HG02943 (cell line): Measurements from ENCODE around the gene HEATR1.
"Not testable (repeated sequence)": the region's sequence is repeated elsewhere in the genome, so short reads cannot be mapped to it uniquely, and the experiment has no call there.

Experiments used
- ATAC-seq: cut with Tn5 transposase; IDR thresholded peaks from one replicate; pipeline ENCODE4 v1.9.1; 2021; ENCODE audit warnings: mild to moderate bottlenecking, low read depth, moderate library complexity; ENCODE audit not compliant: unreplicated experiment

HEATR1 gene

DNA sequence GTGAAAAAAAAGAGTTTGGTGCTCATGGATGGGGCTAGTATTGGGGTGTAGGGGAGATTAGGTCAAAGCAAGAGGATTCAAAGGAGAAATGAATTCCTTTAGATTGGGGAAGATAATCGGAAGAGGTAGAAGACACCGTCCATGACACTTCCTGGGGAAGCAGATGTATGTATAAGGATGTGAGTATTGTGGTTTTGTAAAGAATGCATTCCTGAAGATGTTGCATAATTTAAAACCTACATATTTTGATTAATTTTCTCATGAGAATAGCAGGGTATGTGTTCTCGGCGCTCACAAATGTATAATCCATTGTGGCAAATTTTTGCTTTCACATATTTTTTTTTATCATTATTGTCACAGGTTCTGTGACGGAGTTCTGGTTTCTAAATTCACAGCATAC lies 86.0 kb downstream of the HEATR1 start:
- no peak for ATAC-seq

DNA sequence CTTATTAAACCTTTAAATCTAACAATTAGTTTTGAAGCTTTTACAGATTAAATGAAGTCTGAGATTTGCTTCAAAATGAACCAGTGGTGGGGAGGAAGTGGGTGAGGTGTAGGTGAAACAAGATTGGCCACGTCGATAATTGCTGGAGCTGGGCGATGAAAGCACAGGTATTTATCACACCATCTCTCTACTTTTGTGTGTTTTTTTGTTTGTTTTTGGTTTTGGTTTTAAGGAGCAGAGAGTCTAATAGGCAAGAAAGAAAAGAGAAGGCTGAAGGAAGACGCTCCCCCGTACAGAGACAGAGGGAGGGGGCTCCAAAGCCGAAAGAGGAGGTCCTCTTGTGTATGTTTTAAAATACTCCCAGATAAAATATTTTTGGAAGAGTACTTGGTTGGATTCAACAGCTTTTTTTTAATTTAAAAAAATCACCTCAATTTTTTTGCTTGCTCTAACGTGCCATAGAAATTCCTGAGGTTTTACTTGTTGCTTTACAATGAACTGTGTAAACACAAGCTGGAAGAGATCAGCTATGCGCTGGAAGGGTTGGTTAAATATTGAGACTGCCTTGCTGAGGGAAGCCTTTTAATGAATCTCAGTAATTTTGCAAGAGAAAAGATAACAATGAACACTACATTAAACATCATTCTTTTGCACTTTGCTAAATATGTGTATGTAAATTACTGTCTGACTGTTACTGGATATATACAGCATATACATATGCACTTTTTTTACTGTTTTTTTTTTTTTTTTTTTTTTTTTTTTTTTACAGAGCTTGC lies 87.2 kb downstream of the HEATR1 start:
- ATAC-seq = no peak

DNA sequence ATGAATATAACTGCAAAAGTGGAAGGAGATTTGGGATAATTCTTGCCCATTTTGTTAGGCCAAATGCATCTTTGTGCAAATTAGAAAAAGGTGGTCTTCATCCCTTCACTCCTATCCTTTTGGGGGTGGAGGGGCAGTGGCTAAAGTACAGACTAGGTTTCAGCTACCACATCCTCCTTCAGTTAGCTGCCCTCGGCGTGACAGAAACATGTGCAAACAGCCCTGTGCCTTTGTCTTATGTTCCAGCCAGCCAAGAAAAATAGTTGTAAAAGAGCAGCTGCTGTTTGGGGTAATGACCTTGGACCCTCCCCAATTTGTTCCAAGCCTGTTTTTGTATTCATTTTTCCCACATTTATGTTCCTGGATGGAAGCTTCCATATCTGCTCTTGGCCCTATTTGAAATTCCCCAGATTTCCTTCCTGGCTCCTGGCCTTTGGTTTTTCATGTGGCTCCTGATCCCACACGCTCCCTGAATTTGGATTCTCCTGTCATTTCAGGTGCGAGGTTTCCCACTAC lies 88.8 kb downstream of the HEATR1 start:
- ATAC-seq = no peak

DNA sequence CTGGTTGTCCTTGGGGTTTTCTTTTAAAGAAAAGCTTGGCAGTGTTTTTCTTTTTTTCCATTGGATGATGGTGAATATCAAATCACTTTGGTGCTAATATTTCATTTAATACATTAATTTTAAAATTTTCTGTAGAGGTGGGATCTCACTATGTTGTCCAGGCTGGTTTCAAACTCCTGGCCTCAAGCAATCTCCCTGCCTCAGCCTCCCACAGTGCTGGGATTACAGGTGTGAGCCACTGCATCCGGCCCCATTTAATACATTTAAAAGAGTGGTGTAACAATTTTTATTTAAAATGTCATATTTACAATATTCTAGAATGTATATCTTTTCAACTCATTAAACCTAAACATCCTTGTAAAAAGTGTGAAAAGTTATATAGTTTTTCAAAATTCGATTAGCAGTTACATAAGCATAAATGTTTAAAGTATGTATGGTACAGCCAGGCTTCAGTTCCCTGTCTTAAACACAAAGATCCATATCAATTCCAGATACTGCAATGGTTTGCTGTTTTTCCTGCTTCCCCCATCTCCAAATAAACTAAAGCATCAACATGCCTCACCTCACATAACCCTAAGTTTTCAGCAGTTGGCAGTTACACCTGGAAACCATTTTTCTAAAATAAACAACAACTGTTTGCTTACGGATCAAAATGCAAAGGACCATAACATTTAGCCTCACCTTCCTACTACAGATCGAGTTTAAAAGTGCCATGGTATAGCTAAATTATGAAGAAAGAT lies 89.4 kb downstream of the HEATR1 start:
- ATAC-seq = no peak

DNA sequence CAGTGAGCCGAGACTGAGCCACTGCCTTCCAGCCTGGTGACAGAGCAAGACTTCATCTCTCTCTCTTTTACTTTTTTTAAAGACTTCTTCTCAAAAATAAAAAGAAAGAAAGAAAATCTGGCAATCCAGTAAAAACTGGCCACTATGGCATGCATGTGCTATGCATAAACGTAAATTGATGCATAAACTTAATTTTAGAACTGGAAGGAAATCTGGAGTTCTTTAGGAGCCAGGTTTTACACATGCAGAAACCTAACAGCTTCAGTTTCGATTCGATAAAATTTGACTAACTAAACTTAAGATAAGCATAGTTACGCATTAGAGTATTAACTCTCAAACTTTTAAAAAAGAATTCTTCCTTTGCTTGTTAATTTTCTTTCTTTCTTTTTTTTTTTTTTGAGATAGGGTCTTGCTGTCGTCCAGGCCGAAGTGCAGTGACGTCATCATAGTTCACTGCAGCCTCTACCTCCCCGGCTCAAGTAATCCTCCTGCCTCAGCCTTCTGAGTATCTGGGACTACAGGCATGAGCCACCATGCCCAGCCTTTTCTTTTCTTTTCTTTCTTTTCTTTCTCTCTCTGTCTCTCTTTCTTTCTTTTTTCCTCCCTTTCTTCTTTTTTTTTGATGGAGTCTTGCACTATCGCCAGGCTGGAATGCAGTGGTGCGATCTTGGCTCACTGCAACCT lies 92.4 kb downstream of the HEATR1 start:
- ATAC-seq = no peak

DNA sequence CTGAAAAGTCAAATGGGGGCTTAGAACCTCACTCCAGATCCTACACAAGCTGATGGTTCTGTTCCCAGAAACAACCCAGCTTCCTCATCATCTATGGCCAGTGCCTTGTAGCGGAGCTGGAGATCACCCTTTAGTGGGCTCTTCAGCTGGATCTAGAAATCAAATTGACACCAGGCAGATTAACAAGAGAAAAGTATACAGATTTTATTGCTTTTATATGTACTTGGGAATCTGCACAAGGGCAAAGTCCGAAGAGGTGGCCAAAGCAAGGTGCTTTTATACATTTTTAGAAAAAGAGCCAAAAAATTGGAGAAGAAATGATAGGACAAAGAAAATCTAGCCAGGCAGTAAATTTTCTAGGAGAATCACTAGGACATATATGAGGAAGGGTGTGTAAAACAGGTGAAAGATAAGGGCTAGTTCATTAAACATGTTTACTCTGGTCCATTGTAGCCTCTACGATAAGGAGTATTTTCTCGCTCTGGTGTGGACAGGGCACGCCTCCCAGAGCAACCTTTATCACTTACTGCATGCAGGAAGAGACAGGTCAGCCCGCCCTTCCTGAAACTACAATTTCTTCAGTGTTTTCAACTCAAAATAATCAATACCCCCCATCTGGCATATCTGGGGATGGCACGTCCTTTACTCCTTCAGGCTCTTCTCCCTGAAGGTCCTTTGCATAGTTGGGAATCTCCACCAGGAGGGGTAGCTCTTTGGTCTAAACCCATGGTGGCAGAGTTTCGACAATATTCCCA lies 94.5 kb downstream of the HEATR1 start:
- no peak for ATAC-seq

DNA sequence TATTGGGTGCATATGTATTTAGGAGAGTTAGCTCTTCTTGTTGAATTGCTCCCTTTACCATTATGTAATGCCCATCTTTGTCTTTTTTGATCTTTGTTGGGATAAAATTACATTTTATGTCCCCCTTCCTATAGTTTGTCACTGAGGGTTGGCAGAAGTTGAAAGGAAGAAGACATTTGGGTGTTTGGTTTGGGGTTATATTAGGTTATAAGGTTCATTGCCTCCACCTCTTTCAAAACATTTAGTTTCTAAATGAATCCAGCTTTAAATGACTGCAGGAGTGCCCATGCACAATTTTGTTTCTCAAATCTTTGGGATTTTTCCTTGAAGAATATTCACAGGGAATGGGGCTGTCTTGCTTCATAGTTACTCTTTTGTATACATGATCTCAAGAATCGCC lies 95.1 kb downstream of the HEATR1 start:
- ATAC-seq = no peak

DNA sequence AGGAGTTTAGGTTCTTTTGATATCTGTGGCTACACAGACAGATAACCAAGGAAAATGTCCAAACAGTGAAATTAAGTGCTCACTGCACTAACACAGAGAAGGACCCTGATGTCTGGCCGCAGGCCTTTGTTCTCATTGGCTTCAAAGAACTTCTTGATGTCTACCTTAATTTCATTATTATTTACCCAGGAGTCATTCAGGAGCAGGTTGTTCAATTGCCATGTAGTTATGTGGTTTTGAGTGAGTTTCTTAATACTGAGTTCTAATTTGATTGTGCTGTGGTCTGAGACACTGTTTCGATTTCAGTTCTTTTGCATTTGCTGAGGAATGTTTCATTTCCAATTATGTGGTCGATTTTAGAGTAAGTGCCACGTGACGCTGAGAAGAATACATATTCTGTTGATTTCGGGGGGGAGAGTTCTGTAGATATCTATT lies 95.7 kb downstream of the HEATR1 start:
- no peak for ATAC-seq

DNA sequence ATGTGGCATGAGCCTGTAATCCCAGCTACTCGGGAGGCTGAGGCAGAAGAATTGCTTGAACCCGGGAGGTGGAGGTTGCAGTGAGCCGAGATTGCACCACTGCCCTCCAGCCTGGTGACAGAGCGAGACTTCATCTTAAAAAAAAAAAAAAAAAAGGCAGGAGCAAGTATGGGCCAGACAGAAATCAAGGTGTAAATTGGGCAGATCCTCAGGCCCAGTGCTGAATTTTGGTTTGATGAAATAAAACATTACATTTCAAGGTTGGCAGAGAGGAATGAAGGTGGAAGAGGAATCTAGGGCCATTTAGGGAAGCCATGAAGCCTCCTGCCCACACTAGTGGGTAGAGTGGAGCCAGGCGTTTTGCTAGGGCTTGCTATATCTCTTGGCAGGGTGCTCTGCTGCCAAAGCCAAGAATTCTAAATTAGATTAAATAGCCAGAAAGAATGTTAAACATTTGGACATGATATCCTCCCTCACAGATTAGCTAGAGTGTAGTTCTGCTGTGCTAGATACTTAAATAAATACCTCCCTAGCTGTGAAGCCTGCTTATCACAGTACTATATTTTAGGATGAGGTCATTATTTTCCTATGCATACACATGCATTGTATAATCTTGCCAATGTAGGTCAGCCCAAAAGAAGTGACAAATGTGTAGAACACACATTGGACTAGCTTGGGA lies 97.2 kb downstream of the HEATR1 start:
- no peak for ATAC-seq

DNA sequence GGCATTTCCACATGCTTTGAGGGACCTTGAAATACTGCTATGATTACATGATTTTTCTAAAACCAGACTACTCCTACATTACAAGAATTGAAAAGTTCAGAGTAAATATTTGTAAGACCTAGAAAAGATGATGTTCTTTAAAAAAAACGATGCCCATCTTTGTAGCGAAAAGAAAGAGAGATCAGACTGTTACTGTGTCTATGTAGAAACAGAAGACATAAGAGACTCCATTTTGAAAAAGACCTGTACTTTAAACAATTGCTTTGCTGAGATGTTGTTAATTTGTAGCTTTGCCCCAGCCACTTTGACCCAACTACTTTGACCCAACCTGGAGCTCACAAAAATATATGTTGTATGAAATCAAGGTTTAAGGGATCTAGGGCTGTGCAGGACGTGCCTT lies 100.0 kb downstream of the HEATR1 start:
- ATAC-seq = not testable (repeated sequence)

DNA sequence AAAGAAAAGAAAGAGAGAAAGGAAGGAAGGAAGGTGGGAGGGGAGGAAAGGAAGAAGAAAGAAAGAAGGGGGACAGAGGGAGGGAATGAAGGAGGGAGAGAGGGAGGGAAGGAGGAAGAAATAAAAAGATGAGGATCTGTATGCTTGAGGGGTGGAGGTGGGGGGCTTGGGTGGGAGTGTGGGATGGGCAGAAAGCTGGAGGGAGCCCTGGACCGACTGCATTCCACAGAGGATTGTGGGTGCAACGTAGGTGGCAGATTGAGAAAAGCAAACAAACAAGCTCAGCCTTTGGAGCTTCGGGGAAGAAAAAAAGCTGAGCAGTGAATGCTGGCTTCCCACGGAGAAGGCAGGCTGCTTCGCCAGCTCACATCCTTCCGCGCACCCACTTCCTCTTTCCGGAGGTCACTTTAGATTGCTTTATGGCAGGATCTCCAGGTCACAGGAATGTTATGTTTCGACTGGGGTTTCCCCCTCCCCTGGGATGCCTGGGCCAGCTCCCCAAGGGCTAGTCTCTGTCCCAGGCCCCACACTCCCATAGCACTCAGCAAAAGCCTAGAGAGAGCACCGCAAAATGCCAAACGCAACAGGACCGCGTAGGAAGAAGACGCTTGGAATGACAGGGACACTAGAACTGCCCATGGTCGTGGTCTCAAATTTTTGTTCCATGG lies 101.2 kb downstream of the HEATR1 start:
- no peak for ATAC-seq

DNA sequence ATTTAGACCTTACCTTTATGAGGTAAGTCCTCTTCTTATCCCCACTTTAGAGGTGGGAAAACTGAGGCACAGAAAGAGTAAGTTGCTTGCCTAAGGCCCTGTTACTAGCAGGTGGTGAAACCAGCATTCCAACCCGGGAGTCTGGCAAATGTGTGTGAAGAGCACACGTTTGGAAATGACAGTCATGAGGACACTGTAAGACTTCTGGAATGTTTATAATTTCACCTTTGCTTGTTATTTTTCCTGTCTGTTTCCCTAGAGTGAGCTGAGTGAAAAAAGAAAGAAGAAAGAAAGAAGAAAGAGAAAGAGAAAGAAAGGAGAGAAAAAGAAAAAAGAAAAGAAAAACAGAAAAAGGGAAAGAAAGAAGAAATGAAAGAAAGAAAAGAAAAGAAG lies 101.7 kb downstream of the HEATR1 start:
- no peak for ATAC-seq

DNA sequence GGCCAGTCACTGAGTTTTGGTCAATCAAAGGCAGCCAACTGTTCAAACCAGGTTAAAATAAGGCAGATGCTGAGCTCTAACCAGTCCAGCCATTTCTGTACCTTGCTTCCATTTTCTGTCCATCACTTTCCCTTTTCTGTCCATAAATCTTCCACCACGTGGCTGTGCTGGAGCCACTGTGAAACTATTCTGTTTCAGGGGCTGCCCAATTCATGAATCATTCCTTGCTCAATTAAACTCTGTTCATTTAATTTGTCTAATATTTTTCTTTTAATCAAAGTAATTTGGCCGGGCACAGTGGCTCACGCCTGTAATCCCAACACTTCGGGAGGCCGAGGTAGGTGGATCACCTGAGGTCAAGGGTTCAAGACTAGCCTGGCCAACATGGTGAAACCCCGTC lies 103.2 kb downstream of the HEATR1 start:
- no peak for ATAC-seq
